Measurements from ENCODE around the gene TEX26. TPM values are rescaled to one million over a fixed set of nuclear protein-coding genes. Genes with fewer than 3 reads are reported as not detected.

The TEX26 gene
- not detected for polyA plus RNA-seq (ENCODE audit: insufficient read length)

- peak; percentile 43 for DNase-seq
Measured at GRCh38 chr13:30932481-30933353, at the start of gene TEX26. Gene TEX26, plus strand, starts transcription at chr13:30932656. Its CDS starts 60 bp downstream, at chr13:30932716.

GRCh38 chr13:30882996-30883766 lies 49.3 kb upstream of the TEX26 start:
- DNase-seq: no peak

GRCh38 chr13:30884543-30884942 lies 47.9 kb upstream of the TEX26 start:
- DNase-seq: no peak

- DNase-seq: no peak
Measured at GRCh38 chr13:30889196-30889690, 43.2 kb upstream of the TEX26 start.

GRCh38 chr13:30892966-30893365 lies 39.5 kb upstream of the TEX26 start:
- DNase-seq: no peak

GRCh38 chr13:30895773-30896172 lies 36.7 kb upstream of the TEX26 start:
- DNase-seq: peak; percentile 75

- DNase-seq: no peak
Measured at GRCh38 chr13:30898070-30898469, 34.4 kb upstream of the TEX26 start.

- peak; percentile 75 for DNase-seq
Measured at GRCh38 chr13:30898678-30899241, 33.7 kb upstream of the TEX26 start.

GRCh38 chr13:30900436-30900835 lies 32.0 kb upstream of the TEX26 start:
- no peak for DNase-seq

GRCh38 chr13:30900952-30901749 lies 31.3 kb upstream of the TEX26 start:
- DNase-seq: no peak

GRCh38 chr13:30904043-30904442 lies 28.4 kb upstream of the TEX26 start:
- no peak for DNase-seq

- peak; percentile 71 for DNase-seq
Measured at GRCh38 chr13:30905932-30906383, 26.5 kb upstream of the TEX26 start, which contains the start of gene MEDAG. Gene MEDAG, plus strand, starts transcription at chr13:30906271. Its CDS starts 245 bp downstream, at chr13:30906516.

- DNase-seq: no peak
Measured at GRCh38 chr13:30906411-30907051, 25.9 kb upstream of the TEX26 start.

- DNase-seq: no peak
Measured at GRCh38 chr13:30907121-30907861, 25.2 kb upstream of the TEX26 start.

GRCh38 chr13:30908416-30908980 lies 24.0 kb upstream of the TEX26 start:
- no peak for DNase-seq

GRCh38 chr13:30910676-30911075 lies 21.8 kb upstream of the TEX26 start:
- DNase-seq: no peak

GRCh38 chr13:30915691-30916541 lies 16.5 kb upstream of the TEX26 start:
- DNase-seq: no peak

- no peak for DNase-seq
Measured at GRCh38 chr13:30916991-30917390, 15.5 kb upstream of the TEX26 start.

GRCh38 chr13:30918662-30919405 lies 13.6 kb upstream of the TEX26 start:
- DNase-seq: no peak

Data from hindlimb muscle (tissue), 1 donor.